A549 (cell line): ENCODE data around the gene PLCB3. TPM values are rescaled to one million over a fixed set of nuclear protein-coding genes. Genes with fewer than 3 reads are reported as not detected.

ENCODE experiments used
- ATAC-seq, 2 experiments: fragments of 200-7000 bp in 1 of 2; fragments of >200 bp in 1 of 2; cut with Nextera tagmentation in 1 of 2; cut with Tn5 transposase in 1 of 2; 3 replicates each; pipeline versions ENCODE4 v1.8.0 to v1.9.1; 2018 to 2020; ENCODE audit warnings: mild to moderate bottlenecking in 1 of 2, moderate library complexity in 1 of 2
- CTCF ChIA-PET: fragments of 300-600 bp; sonication (Branson Sonifier 250); formaldehyde crosslinking; extraction: SDS; loops from one replicate; lab custom pipeline; 2021; ENCODE audit warnings: antibody characterized with exemption, inconsistent platforms; lab: Yijun Ruan, JAX
- POLR2A ChIA-PET: fragments of 350-600 bp; formaldehyde crosslinking; extraction: SDS; loops from one replicate; lab custom pipeline; 2021; ENCODE audit warnings: antibody characterized with exemption, inconsistent platforms; lab: Yijun Ruan, JAX
- DNase-seq, 2 experiments: peaks; one replicate each; pipeline versions ENCODE4 v3.0.0 to v3.0.0-alpha.2; 2011 to 2016; ENCODE audit warnings: low read depth in 1 of 2, low spot score in 1 of 2
- FAIRE-seq: peaks from 2 replicates; lab custom pipeline; 2011; peaks lifted over from hg19 to GRCh38; lab: Jason Lieb, UNC
- H3K27ac ChIP-seq, 2 experiments: fragments of >200 bp; sonication (Bioruptor Twin); formaldehyde crosslinking; 3 replicates each; pipeline ENCODE4 v1.5.1; 2016 to 2017
- H3K4me1 ChIP-seq: fragments of >200 bp; sonication (Bioruptor Twin); formaldehyde crosslinking; 3 replicates; pipeline ENCODE4 v1.6.1; 2016
- H3K4me2 ChIP-seq: fragments of >200 bp; sonication (Bioruptor Twin); formaldehyde crosslinking; 3 replicates; pipeline ENCODE4 v1.6.1; 2016
- H3K4me3 ChIP-seq: fragments of >200 bp; sonication (Bioruptor Twin); formaldehyde crosslinking; 3 replicates; pipeline ENCODE4 v1.5.1; 2016
- H3K9me3 ChIP-seq: fragments of >200 bp; sonication (Bioruptor Twin); formaldehyde crosslinking; 3 replicates; pipeline ENCODE4 v1.6.1; 2016
- BHLHE40 ChIP-seq: IDR thresholded peaks from 2 replicates; pipeline ENCODE4 v1.6.1; 2012; ENCODE audit warnings: low read depth, low read length, inconsistent platforms
- CBX2 ChIP-seq: fragments of 200-600 bp; sonication (generic); IDR thresholded peaks from 2 replicates; pipeline ENCODE4 v1.6.1; 2016; ENCODE audit warnings: low read depth, mild to moderate bottlenecking, borderline replicate concordance
- CHD2 ChIP-seq: fragments of 150-350 bp; IDR thresholded peaks from 2 replicates; pipeline ENCODE4 v1.6.1; 2014; ENCODE audit warnings: low read length; ENCODE audit not compliant: partially characterized antibody
- EHF ChIP-seq: fragments of 250-450 bp; sonication (Bioruptor Pico); IDR thresholded peaks from 2 replicates; pipeline ENCODE4 v1.5.0; 2020; ENCODE audit warnings: mild to moderate bottlenecking
- EHMT2 ChIP-seq: fragments of 200-600 bp; sonication (generic); IDR thresholded peaks from 2 replicates; pipeline ENCODE4 v1.6.1; 2016; ENCODE audit warnings: antibody characterized with exemption, low read depth, mild to moderate bottlenecking, moderate library complexity
- FOSB ChIP-seq: fragments of 250-450 bp; sonication (Bioruptor Pico); IDR thresholded peaks from 2 replicates; pipeline ENCODE4 v1.5.0; 2020; ENCODE audit warnings: mild to moderate bottlenecking, moderate library complexity
- FOSL2 ChIP-seq, 2 experiments: fragments of 450-650 bp in 1 of 2; fragments of >200 bp in 1 of 2; sonication (Bioruptor Twin) in 1 of 2; formaldehyde crosslinking; IDR thresholded peaks; 2 replicates each; pipeline versions ENCODE4 v1.5.0 to v1.6.1; 2016 to 2020; ENCODE audit warnings: mild to moderate bottlenecking in 1 of 2, moderate library complexity in 1 of 2
- FOXS1 ChIP-seq: fragments of 250-450 bp; sonication (Bioruptor Pico); IDR thresholded peaks from 2 replicates; pipeline ENCODE4 v1.5.0; 2020; ENCODE audit warnings: mild to moderate bottlenecking, moderate library complexity
- GATA3 ChIP-seq: IDR thresholded peaks from 2 replicates; pipeline ENCODE4 v1.6.1; 2012; ENCODE audit warnings: borderline replicate concordance
- HDAC2 ChIP-seq: fragments of 200-600 bp; sonication (generic); IDR thresholded peaks from 2 replicates; pipeline ENCODE4 v1.6.1; 2016
- HOXB13 ChIP-seq: fragments of 250-450 bp; sonication (Bioruptor Pico); IDR thresholded peaks from 2 replicates; pipeline ENCODE4 v1.5.0; 2020; ENCODE audit warnings: low read depth, mild to moderate bottlenecking, moderate library complexity
- JUN ChIP-seq, 2 experiments: fragments of >200 bp; sonication (Bioruptor Twin); formaldehyde crosslinking; IDR thresholded peaks; 2 replicates in 1 of 2; 3 replicates in 1 of 2; pipeline ENCODE4 v1.6.1; 2016 to 2017
- JUNB ChIP-seq: fragments of >200 bp; sonication (Bioruptor Twin); formaldehyde crosslinking; IDR thresholded peaks from 2 replicates; pipeline ENCODE4 v1.6.1; 2016
- KDM1A ChIP-seq: fragments of 200-600 bp; sonication (generic); IDR thresholded peaks from 2 replicates; pipeline ENCODE4 v1.6.1; 2016; ENCODE audit warnings: low read depth, mild to moderate bottlenecking
- MYC ChIP-seq: IDR thresholded peaks from 2 replicates; pipeline ENCODE4 v1.6.1; 2012; ENCODE audit warnings: mild to moderate bottlenecking, inconsistent platforms, low read length, improper control_type of control experiment, borderline replicate concordance
- NFE2L2 ChIP-seq: fragments of 150-350 bp; conservative IDR thresholded peaks from 2 replicates; pipeline ENCODE4 v1.6.1; 2014; ENCODE audit warnings: low read length
- NR3C1 ChIP-seq: fragments of >200 bp; sonication (Bioruptor Twin); formaldehyde crosslinking; IDR thresholded peaks from 3 replicates; pipeline ENCODE4 v1.6.1; 2017
- PHF8 ChIP-seq: fragments of 200-600 bp; sonication (generic); IDR thresholded peaks from 2 replicates; pipeline ENCODE4 v1.6.1; 2016; ENCODE audit warnings: low read depth, mild to moderate bottlenecking, antibody characterized with exemption, moderate library complexity, borderline replicate concordance
- POLR2A ChIP-seq: IDR thresholded peaks from 2 replicates; pipeline ENCODE4 v1.6.1; 2012; ENCODE audit warnings: mild to moderate bottlenecking, low read length
- RAD21 ChIP-seq, 2 experiments: fragments of >200 bp in 1 of 2; sonication (Bioruptor Twin) in 1 of 2; formaldehyde crosslinking in 1 of 2; IDR thresholded peaks in 1 of 2; conservative IDR thresholded peaks in 1 of 2; 2 replicates in 1 of 2; 3 replicates in 1 of 2; pipeline ENCODE4 v1.6.1; 2012 to 2018; ENCODE audit warnings: inconsistent platforms in 1 of 2
- RARB ChIP-seq: fragments of 250-450 bp; sonication (Bioruptor Pico); IDR thresholded peaks from 2 replicates; pipeline ENCODE4 v1.8.0; 2021; ENCODE audit warnings: mild to moderate bottlenecking, moderate library complexity
- SMC3 ChIP-seq: fragments of >200 bp; sonication (Bioruptor Twin); formaldehyde crosslinking; IDR thresholded peaks from 3 replicates; pipeline ENCODE4 v1.6.1; 2018; ENCODE audit warnings: inconsistent platforms
- SREBF2 ChIP-seq: fragments of 450-650 bp; IDR thresholded peaks from 2 replicates; pipeline ENCODE4 v1.6.1; 2014; ENCODE audit warnings: mild to moderate bottlenecking, moderate library complexity
- TFCP2L1 ChIP-seq: fragments of 250-450 bp; sonication (Bioruptor Pico); IDR thresholded peaks from 2 replicates; pipeline ENCODE4 v1.5.0; 2021; ENCODE audit warnings: mild to moderate bottlenecking
- ZC3H11A ChIP-seq: fragments of 450-650 bp; IDR thresholded peaks from 2 replicates; pipeline ENCODE4 v1.6.1; 2014; ENCODE audit warnings: antibody characterized with exemption, mild to moderate bottlenecking
- ZNF302 ChIP-seq: fragments of 250-450 bp; sonication (Bioruptor Pico); IDR thresholded peaks from 2 replicates; pipeline ENCODE4 v1.9.0; 2021; ENCODE audit warnings: inconsistent platforms, mild to moderate bottlenecking, moderate library complexity
- WGBS: methylation state at CpG from one replicate; pipeline ENCODE4 v1.1.6; 2017; ENCODE audit errors: missing lambda C conversion rate; 5-methylcytosine and 5-hydroxymethylcytosine counted together
- polyA plus RNA-seq, 4 experiments: library from polyadenylated mRNA; depleted of rRNA in 3 of 4; stranded (reverse); fragments of >200 nt; fragmentation: RNase III in 1 of 4; extraction: RNeasy Plus Mini Kit Qiagen cat#74134 plus additional on column Dnase treatment in 1 of 4; gene quantifications; 2 replicates in 3 of 4; 3 replicates in 1 of 4; pipeline ENCODE4 v1.2.3, GENCODE V29; 2011 to 2017
- TF ChIP-seq, protein P1 (sequence below): fragments of 250-450 bp; sonication (Bioruptor Pico); IDR thresholded peaks from 2 replicates; pipeline ENCODE4 v1.5.0; 2021; ENCODE audit warnings: mild to moderate bottlenecking, moderate library complexity, borderline replicate concordance
- TF ChIP-seq, protein P2 (sequence below): fragments of >200 bp; sonication (Bioruptor Twin); formaldehyde crosslinking; IDR thresholded peaks from 2 replicates; pipeline ENCODE4 v1.6.1; 2016
- TF ChIP-seq, protein P3 (sequence below): IDR thresholded peaks from 2 replicates; pipeline ENCODE4 v1.6.1; 2012

Gene PLCB3
- polyA plus RNA-seq, 2 of the 4 experiments (the other 2 are of a cell fraction) = 8.8 to 21.2 TPM

DNA sequence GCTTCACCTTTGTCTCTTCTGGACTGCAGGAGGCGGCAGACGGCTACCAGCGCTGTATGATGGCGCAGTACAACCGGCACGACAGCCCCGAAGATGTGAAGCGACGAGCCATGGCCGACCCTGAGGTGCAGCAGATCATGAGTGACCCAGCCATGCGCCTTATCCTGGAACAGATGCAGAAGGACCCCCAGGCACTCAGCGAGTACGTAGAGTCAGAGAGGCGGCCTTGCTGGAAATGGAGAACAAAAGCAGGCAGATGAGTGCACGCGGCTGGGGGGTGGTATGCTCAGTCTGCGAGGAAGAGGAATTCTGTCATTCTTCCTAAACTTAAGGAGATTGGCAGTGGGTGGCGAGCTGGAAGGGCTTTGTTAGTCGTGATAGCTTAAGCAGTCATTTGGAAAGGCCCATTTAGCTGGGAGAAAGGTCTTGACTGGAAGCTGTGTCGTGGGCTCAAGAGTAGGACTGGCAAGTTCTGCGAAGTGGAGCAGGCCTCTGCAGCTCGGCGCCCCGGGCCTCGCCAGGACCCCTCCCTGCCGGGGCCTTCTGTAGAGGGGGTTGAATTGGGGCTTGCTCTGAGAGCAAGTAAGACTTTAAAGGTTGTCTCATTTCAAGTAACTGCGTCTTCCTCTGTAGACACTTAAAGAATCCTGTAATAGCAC is 47.8 kb upstream of the PLCB3 start (continued):
- TF ChIP-seq CHD2 = no peak
- TF ChIP-seq NFE2L2 = no peak
- no peak for TF ChIP-seq CBX2
- no peak for TF ChIP-seq PHF8
- TF ChIP-seq FOSL2 (IDR thresholded peaks at IDR 0.05) = no peak
- TF ChIP-seq FOSL2 (CRISPR knock-in tag; IDR thresholded peaks at IDR 0.05) = no peak
- no peak for TF ChIP-seq ZNF302 (CRISPR knock-in tag)
- TF ChIP-seq, protein P1, sequence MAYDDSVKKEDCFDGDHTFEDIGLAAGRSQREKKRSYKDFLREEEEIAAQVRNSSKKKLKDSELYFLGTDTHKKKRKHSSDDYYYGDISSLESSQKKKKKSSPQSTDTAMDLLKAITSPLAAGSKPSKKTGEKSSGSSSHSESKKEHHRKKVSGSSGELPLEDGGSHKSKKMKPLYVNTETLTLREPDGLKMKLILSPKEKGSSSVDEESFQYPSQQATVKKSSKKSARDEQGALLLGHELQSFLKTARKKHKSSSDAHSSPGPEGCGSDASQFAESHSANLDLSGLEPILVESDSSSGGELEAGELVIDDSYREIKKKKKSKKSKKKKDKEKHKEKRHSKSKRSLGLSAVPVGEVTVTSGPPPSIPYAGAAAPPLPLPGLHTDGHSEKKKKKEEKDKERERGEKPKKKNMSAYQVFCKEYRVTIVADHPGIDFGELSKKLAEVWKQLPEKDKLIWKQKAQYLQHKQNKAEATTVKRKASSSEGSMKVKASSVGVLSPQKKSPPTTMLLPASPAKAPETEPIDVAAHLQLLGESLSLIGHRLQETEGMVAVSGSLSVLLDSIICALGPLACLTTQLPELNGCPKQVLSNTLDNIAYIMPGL (CRISPR knock-in tag) = no peak
- TF ChIP-seq ZC3H11A = no peak
- no peak for TF ChIP-seq GATA3
- TF ChIP-seq, all 56 proteins: peak for 0

DNA sequence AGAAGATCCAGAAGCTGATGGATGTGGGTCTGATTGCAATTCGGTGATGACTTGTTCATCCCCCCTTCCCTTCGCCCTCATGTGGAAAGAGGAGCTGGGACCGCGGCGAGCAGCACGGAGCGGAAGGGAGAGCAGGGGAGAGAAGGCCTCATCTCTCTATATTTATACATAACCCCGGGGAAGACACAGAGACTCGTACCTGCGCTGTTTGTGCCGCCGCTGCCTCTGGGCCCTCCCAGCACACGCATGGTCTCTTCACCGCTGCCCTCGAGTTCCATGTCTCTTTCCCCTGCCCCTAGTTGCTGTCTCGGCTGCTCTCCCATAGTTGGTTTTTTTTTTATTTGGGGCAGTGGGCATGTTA is 47.3 kb upstream of the PLCB3 start:
- POLR2A ChIA-PET = interaction anchor here (0.9 to 3.0 kb wide), 6 partner anchors 19 to 100 kb away, joined by 3 to 18 read pairs (median 3); partner anchors contain the start of genes FKBP2 and STIP1
- DNase-seq = no peak
- Histone ChIP-seq H3K4me2 (no peak overlapping the region), H3K4me1 (peaks cover 9% of the 10 kb centered on the region; the same call in 1 of the 3 replicates), H3K4me3 (no peak overlapping the region), H3K9me3 (no peaks in the 10 kb centered on the region), H3K27ac (no peak overlapping the region)
- no peak for ATAC-seq
- no peak for TF ChIP-seq HOXB13 (CRISPR knock-in tag)
- no peak for TF ChIP-seq EHF (CRISPR knock-in tag)
- TF ChIP-seq HDAC2 = no peak
- no peak for TF ChIP-seq RARB (CRISPR knock-in tag)
- no peak for TF ChIP-seq NR3C1
- TF ChIP-seq JUNB = no peak
- TF ChIP-seq SREBF2 = no peak
- no peak for TF ChIP-seq NFE2L2
- TF ChIP-seq, protein P2, sequence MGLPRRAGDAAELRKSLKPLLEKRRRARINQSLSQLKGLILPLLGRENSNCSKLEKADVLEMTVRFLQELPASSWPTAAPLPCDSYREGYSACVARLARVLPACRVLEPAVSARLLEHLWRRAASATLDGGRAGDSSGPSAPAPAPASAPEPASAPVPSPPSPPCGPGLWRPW = no peak
- WGBS = 90% methylated on average over 16 of the region's 16 CpGs
- FAIRE-seq = no peak
- CTCF ChIA-PET = interaction anchor here (0.7 to 20.3 kb wide), 18 partner anchors 9 to 141 kb away, joined by 3 to 254 read pairs (median 7); partner anchors contain the start of genes CATSPERZ, DNAJC4, FKBP2 and NUDT22

- Histone ChIP-seq H3K9me3 (no peaks in the 10 kb centered on the region), H3K27ac (no peak overlapping the region), H3K4me2 (no peak overlapping the region), H3K4me3 (no peak overlapping the region), H3K4me1 (peaks cover 9% of the 10 kb centered on the region; the same call in 1 of the 3 replicates)
- no peak for FAIRE-seq
- ChIA-PET CTCF (interaction anchor here (0.7 to 20.3 kb wide), 19 partner anchors 9 to 1341 kb away, joined by 3 to 254 read pairs (median 6); partner anchors contain the start of genes CATSPERZ, DNAJC4, FKBP2 and NUDT22), POLR2A (interaction anchor here (0.9 to 3.0 kb wide), 7 partner anchors 19 to 100 kb away, joined by 3 to 18 read pairs (median 3); partner anchors contain the start of genes FKBP2, NUDT22, STIP1 and TRPT1)
- 53% methylated on average over 7 of the region's 7 CpGs for WGBS
- DNase-seq = peak; percentile 89 to 94
- peak; percentile 55 to 83 for ATAC-seq
- TF ChIP-seq TFCP2L1 (CRISPR knock-in tag) = no peak
- TF ChIP-seq RAD21 (conservative IDR thresholded peaks at IDR 0.05 in 1 of 2, IDR thresholded peaks at IDR 0.05 in 1 of 2) = peak; percentile 62 to 80
- TF ChIP-seq POLR2A = no peak
- no peak for TF ChIP-seq RARB (CRISPR knock-in tag)
- TF ChIP-seq JUN (IDR thresholded peaks at IDR 0.05) = 0 out of 5 replicates have a peak, but pooled peaks of 1 of the 2 experiments have one; percentile 13
- TF ChIP-seq BHLHE40 = no peak
- no peak for TF ChIP-seq HOXB13 (CRISPR knock-in tag)
- no peak for TF ChIP-seq FOXS1 (CRISPR knock-in tag)
- no peak for TF ChIP-seq FOSB (CRISPR knock-in tag)
- TF ChIP-seq SMC3 = peak; percentile 50
- no peak for TF ChIP-seq CBX2
- TF ChIP-seq KDM1A = no peak
- TF ChIP-seq EHMT2 = no peak
- no peak for TF ChIP-seq MYC
- no peak for TF ChIP-seq FOSL2 (IDR thresholded peaks at IDR 0.05)
- no peak for TF ChIP-seq FOSL2 (CRISPR knock-in tag; IDR thresholded peaks at IDR 0.05)
- TF ChIP-seq, protein P1 (CRISPR knock-in tag) = no peak
- TF ChIP-seq, protein P3, sequence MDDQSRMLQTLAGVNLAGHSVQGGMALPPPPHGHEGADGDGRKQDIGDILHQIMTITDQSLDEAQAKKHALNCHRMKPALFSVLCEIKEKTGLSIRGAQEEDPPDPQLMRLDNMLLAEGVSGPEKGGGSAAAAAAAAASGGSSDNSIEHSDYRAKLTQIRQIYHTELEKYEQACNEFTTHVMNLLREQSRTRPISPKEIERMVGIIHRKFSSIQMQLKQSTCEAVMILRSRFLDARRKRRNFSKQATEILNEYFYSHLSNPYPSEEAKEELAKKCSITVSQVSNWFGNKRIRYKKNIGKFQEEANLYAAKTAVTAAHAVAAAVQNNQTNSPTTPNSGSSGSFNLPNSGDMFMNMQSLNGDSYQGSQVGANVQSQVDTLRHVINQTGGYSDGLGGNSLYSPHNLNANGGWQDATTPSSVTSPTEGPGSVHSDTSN = no peak
Observed at GRCh38 chr11:64204464-64204989, 46.8 kb upstream of the PLCB3 start.
